GM10847 (cell line): Measurements from ENCODE around the gene FAM83G.

Source experiments
- POLR2A ChIP-seq: IDR thresholded peaks from 2 replicates; pipeline ENCODE4 v1.6.1; 2011; ENCODE audit not compliant: insufficient read length; ENCODE audit errors: extremely low read depth

Gene FAM83G

GRCh38 chr17:18919963-18920362 lies 84.6 kb downstream of the FAM83G start:
- TF ChIP-seq POLR2A = no peak
